NOMO-1 (cell line): Measurements from ENCODE around the gene MRPL46.
"Not testable (repeated sequence)": the region's sequence is repeated elsewhere in the genome, so short reads cannot be mapped to it uniquely, and the experiment has no call there.

ENCODE experiments used
- DNase-seq, 2 experiments: peaks; one replicate each; lab custom pipeline; 2025; ENCODE audit not compliant: unreplicated experiment in 2 of 2; lab: John Stamatoyannopoulos, UW

Gene MRPL46

GRCh38 chr15:88448991-88449461 lies 18.2 kb downstream of the MRPL46 start:
- DNase-seq: no peak

GRCh38 chr15:88447741-88448140 lies 19.4 kb downstream of the MRPL46 start:
- no peak for DNase-seq

- DNase-seq: no peak
These were observed 20.0 kb downstream of the MRPL46 start for GRCh38 chr15:88447206-88447605.

GRCh38 chr15:88441076-88441730 lies 26.0 kb downstream of the MRPL46 start:
- DNase-seq: no peak

- DNase-seq: no peak
These were observed 27.2 kb downstream of the MRPL46 start for GRCh38 chr15:88440021-88440420.

GRCh38 chr15:88438181-88438580 lies 29.0 kb downstream of the MRPL46 start:
- DNase-seq: no peak

GRCh38 chr15:88434106-88434505 lies 33.1 kb downstream of the MRPL46 start:
- not testable (repeated sequence) for DNase-seq

- DNase-seq: no peak
These were observed 34.0 kb downstream of the MRPL46 start for GRCh38 chr15:88433046-88433685.

- DNase-seq: no peak
These were observed 35.7 kb downstream of the MRPL46 start for GRCh38 chr15:88431441-88431840.

- no peak for DNase-seq
These were observed 37.1 kb downstream of the MRPL46 start for GRCh38 chr15:88430051-88430450.

- no peak for DNase-seq
These were observed 38.2 kb downstream of the MRPL46 start for GRCh38 chr15:88428805-88429605.

GRCh38 chr15:88428053-88428452 lies 39.1 kb downstream of the MRPL46 start:
- no peak for DNase-seq

- DNase-seq: no peak
These were observed 40.9 kb downstream of the MRPL46 start for GRCh38 chr15:88426304-88426703.

- DNase-seq: no peak
These were observed 43.9 kb downstream of the MRPL46 start for GRCh38 chr15:88423331-88423730.

GRCh38 chr15:88419830-88420229 lies 47.4 kb downstream of the MRPL46 start:
- DNase-seq: no peak
